HG03280 (cell line): Measurements from ENCODE around the gene KLRB1.
"Not testable (repeated sequence)": the region's sequence is repeated elsewhere in the genome, so short reads cannot be mapped to it uniquely, and the experiment has no call there.

ENCODE experiments used
- ATAC-seq: cut with Tn5 transposase; IDR thresholded peaks from one replicate; pipeline ENCODE4 v1.9.1; 2021; ENCODE audit warnings: mild to moderate bottlenecking, moderate library complexity; ENCODE audit not compliant: unreplicated experiment

KLRB1 gene

DNA sequence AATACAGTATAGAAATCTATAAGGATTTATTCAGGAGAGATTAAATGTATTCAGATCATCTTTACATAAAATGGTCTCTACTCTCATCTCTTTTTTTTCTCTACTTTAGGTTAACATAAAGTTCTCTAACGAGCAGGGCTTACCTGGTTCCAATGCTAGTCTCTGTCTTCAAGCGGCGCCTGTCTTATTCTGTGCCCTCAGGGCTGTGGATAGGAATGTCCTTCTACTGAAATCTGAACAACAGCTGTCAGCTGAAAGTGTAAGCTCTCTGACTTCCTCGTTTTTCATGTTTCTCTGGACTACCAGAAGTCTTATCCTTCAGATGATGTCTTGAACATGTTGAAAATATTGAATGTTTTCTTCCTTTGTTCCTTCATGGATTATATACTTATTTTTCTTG, 62.2 kb downstream of the KLRB1 start:
- not testable (repeated sequence) for ATAC-seq
